COLO829 (cell line): ENCODE measurements around the gene ITIH4.
A peak's percentile ranks its signal among the peaks of the same experiment; 100 is the strongest.
"Not testable (repeated sequence)": the region's sequence is repeated elsewhere in the genome, so short reads cannot be mapped to it uniquely, and the experiment has no call there.

Source experiments
- DNase-seq: peaks from one replicate; pipeline ENCODE4 v3.0.0; 2012; ENCODE audit warnings: low spot score

The ITIH4 gene

DNA sequence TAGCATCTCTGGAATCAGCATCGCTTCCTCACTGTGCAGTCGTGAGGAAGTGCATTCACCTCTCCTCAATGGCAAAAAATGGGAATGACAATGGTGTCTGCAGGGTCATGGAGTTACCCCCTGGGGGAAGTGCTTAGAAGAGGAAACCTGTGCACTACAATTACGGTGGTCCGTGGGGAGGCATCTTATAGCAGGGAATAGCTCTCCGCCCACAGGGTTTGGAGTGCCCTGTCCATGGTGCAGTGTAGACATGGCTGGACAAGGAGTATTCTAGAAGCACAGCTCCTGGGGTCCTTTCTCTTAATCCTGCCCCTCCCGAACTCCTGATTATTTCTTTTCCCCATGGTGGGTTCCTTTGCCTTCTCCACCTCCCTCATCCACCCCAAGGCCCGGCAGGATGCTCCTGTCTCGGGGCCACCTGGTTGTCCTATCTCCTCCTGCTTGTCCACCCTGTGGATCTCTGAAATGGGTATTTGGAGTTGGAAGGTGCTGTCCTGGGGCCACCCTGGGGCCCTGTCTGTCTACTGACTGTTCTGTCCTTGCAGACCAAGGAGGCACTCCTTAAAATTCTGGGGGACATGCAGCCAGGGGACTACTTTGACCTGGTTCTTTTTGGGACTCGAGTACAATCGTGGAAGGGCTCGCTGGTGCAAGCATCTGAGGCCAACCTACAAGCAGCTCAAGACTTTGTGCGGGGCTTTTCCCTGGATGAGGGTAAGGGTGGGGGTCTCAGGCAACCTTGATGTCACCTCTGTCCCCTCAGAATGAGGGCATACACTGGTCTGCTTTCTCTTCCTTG, 47.9 kb downstream of the ITIH4 start:
- DNase-seq, result no peak

DNA sequence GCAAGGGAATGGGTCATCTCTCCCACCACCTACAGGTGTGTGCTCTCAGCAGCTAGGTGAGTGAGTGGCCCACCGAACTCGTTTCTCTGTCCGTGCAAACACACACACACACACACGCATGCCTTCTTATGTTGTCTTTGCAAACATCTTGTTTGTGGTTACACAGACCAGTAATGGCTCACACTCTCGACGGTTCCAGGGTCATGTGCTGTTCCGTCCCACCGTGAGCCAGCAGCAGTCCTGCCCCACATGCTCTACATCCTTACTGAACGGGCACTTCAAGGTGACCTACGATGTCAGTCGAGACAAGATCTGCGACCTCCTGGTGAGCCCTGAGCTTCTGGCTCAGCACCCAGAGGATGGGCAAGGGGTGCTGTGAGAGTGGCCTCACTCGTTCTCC, 48.7 kb downstream of the ITIH4 start:
- DNase-seq, result no peak

DNA sequence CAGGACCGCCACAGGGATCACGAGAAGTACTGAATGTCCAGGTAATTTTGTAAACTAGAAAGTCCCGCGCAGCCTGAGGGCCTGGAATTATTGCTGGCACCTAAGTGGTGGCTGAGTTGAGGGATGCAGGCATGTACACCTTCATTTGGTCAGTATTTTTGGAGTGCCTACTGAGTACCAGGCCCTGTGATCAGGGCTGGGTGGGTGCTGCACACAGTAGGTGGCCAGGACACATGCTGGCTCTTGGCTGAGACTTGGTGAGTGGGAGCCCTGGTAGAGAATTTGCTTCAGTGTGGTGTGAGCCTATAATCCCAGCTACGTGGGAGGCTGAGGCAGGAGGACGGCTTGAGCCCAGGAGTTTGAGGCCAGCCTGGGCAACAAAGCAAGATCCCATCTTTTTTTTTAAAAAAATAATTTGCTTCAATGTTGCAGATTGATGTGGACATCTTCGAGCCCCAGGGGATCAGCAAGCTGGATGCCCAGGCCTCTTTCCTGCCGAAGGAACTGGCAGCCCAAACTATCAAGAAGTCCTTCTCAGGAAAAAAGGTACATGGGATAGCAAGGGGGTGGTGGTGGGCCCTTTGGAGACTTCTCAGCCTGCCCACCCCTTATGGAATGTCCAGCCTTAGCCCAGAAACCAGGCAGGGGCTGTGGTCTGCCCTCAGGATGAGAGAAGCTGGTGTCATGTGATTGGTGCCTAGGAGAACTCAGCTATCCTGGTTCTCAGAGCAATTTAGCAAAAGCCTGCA, 50.5 kb downstream of the ITIH4 start:
- no peak for DNase-seq

DNA sequence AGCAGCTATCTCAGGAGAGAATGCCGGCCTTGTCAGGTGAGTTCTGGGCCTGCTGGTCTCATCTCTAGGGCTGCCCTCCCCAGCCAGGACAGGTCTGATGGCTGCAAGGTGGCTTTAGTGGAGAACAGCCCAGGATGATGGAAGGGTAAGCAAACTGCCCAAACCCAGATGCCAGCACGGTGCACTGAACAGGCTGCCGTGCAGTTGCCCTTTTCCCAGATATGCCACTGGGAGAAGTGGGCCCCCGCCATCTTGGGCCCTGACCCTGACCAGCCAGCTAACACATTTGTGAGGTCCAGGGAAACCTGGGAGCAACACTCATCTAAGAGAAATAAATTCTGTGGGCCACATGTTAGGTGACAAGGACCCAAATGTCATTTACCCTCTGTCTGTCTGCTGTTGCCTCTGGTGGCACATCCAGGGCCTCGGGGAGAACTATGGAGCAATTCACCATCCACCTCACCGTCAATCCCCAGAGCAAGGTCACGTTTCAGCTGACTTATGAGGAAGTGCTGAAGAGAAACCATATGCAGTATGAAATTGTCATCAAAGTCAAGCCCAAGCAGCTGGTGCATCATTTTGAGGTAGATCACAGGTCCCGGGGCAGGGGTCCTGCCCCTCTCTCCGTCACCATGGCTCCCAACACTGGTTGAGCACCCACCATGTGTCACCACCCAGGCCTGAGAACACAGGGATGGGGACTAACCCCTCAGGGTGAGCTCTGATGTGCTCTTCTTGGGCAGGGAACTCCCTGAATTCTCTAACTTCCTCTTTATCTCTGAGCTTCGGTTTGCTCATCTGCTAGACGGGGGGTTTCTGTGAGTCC, 51.2 kb downstream of the ITIH4 start:
- no peak for DNase-seq

DNA sequence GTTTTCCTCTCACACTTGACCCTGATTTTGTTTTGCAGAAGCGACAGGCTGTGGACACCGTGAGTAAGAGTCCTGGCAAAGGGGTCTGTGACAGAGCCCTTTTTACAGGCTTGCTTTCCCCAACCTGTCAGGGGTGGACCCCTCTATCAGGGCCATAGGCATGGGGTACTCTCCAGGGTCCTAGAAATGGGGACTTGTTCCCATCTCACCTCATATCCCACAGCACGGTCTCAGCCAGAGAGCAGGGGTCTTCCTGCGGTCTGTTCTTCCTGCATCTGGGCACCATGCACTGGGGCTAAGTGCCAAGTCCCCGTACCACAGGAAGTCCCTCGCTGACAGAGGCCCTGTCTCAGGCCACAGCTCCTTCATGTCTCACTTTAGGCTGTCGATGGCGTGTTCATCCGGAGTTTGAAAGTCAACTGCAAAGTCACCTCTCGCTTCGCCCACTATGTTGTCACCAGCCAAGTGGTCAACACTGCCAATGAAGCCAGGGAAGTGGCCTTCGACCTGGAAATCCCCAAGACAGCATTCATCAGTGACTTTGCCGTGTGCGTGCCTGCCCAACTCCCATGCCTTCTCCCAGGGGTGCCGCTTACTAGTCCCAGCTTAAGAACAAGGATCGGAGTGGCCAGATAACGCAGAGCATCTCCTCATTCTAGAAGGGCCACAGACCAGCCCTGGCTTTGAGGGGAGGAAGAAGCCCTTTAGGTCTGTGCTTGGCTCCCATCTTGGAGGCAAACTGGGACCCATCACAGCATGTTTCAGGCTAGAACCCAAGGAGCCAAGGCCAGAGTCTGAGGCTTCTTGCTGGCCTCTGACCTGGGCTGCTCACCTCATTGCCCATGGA, 52.3 kb downstream of the ITIH4 start:
- DNase-seq, result no peak

DNA sequence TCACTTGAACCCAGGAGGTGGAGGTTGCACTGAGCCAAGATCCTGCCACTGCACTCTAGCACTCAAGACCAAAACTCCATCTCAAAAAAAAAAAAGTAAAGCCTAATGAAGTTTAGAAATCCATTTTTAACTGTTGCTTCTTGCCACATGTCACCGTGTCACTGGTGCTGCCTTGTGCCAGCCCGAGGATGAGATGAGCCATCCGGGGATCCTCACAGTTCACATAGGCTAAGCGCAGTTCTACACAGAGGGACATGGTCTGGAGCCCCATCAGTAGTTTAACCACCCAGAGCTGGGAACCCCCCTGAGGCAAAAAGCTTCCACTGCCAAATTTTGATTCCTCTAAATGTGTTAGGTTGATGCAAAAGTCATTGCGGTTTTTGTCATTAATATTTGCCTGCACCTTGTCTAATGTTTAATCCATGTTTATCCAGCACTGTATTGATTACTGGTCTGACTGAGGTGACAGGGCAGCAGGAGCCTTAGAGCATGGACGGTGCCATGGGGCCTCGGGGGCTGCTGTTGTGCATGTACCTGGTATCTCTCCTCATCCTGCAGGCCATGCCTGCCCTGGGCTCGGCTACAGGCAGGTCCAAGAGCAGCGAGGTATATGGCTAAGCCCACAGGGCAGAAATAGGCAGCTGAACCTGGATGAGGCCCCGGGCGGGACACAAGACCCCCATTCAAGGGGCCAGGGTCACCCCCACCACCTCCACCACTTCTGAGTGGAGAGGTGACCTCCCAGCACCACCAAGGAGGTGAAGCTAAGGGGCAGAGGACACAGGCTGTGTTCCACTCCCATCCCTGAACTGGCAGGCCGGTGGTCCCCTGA, 53.1 kb downstream of the ITIH4 start, which contains the start of gene ITIH1:
ITIH1 (plus strand) TSS at position 473 of the 832 bp plus-strand sequence; CDS start at position 490, 17 bp downstream.
- no peak for DNase-seq

DNA sequence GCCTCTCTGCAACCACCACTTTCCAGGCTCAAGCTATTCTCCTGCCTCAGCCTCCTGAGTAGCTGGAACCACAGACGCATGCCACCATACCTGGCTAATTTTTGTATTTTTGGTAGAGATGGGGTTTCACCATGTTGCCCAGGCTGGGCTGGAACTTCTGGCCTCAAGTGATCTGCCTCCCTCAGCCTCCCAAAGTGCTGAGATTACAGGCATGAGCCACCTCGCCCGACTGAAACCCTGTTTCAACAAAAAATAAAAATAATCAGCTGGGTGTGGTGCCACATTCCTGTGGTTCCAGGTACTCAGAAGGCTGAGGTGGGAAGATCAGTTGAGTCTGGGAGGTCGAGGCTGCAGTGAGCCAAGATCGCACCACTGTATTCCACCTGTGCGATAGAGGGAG, 54.0 kb downstream of the ITIH4 start:
- DNase-seq, result not testable (repeated sequence)

DNA sequence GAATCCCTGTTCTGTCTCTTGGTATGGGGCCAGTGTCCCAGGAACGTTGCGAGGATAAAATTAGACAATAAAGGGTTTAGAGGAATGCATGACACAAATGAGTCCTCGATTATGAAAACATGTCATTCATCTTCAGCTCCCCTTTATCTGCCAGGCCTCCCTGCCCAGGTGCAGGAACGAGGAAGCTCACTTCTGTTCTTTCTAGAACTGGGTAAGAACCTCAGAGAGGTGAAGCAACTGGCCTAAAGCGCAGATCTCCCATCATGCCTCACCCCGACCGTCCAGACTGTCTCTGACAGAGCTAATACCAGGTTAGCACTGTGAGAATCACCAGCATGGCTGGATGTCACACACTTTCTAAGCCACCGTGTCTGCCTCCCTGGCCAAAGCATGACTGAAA, 54.6 kb downstream of the ITIH4 start:
- DNase-seq, result no peak

DNA sequence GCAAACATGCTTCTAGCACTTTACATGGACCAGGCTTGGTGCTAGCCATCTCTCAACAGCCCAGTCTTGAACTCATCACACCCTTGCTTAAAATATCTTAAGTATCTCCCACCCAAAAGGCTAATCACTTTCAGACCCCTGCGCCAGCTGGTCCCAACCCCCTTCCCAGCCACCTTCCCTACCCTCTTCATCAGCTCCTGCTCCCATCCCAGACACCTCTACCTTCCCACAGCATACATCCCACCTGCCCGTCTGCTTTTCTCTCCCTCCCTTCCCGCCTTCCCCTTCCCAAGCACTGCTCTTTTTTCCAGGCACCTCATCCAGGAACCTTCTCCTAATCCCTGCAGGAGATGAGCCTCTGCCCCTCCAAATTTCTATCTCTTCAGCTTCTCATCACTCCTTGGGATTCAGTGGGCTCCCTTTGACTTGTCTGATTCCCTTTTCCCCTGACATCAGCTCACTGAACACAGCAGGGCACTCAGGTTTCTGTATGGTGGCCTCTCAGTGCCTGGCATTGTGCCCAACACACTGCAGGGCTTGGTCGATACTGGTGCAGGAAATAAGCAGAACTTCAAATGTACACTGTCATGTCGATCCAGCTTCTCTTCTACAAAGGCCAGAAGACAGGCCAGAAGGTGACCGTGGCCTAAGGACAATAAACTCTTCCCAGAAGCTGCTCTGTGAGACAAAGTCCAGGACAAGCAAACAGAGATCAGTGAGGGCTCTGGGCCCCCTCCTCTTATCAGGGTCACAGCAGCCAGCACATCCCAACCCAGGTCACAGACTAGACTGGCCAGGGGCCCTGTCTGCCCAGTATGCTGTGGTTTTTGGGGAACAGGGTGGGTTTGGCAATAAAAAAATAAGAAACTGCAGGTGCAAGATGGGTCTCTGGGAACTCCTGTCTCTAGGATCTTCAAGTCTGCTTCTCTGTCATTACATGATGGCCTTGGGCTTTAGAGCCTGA, 55.3 kb downstream of the ITIH4 start:
- no peak for DNase-seq

DNA sequence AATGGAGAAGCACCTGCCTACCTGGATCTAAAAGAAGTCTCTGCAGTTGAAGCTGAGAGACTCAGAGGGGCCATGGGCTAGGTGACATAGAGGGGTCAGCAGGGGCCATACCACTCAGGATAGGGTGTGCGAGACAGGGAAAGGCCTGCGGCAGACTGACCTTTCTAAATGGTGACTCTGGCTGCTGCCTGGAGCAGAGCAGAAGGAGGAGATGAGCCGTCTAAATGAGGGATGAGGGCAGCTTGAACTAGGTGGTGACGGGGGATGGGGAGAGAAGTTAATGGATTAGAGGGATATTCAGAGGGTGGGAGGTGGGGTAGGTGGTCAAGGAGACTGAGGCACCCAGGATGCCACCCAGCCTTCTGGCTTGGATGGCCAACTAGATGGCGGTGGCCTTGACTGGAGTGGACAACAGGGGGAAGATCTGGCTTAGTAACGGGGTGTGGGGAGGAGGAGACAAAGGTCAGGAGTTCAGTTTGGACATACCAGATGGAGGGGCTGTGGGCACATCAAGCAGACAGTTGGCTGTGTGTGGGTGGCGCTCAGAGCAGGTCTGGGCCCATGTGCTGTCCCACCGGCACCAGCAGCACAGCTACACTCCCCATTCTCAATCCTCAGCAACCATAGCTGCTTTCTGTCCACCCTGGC, 56.3 kb downstream of the ITIH4 start:
- DNase-seq, result no peak

DNA sequence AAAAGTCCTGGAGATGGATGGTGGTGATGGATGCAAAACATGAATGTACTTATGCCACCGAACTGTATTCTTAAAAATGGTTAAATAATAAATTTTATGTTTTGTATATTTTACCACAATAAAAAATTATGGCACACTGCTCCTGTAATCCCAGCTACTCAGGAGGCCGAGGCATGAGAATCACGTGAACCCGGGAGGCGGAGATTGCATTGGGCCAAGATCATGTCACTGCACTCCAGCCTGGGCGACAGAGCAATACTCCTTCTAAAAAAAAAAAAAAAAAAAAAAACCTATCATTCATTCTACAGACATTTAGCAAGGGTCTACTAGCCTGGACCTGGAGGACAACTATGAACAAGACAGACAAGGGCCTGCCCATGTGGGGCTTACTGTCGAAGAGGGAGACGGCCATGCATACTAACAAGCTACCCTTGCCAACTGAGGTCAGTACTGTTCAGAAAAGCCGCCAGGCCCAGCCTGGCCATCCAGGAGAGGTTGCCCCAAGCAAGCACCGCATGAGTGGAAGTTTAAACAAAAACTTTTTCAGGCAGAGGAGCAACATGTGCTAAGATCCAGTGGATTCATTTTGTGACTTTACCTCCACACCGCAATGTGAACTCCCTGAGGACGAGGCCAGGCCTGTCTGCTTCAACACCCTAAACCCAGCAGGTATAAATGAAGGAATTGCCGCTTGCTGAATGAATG, 57.0 kb downstream of the ITIH4 start:
- DNase-seq, result no peak

DNA sequence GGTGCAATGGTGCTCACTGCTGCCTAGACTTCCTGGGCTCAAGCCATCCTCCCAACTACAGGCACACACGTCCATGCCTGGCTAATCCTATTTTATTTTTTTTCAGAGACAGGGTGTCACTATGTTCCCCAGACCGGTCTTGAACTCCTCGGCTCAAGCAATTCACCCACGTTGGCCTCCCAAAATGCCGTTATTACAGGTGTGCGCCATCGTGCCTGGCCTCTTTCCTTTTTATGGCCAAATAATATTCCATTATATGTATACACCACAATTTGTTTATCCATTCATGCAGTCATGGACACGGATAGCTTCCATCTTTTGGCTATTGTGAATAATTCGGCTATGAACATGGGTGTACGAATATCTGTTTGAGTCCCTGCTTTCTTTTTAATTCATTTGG, 58.8 kb downstream of the ITIH4 start:
- no peak for DNase-seq

DNA sequence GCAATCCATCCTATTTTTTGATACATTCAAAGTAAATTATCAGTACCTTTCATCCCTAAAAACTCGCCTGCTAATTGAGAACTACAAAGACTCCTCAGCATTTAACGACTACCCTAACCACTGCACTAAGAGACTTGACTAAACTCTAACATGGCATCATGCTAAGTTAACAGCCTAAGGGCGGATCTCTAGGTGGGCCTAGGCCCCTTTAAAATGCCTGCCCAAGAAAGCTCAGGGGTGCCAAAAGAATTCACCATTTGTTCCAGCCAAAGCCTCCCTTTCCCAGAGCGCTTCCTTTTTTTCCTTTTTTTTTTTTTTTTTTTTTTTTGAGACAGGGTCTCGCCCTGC, 59.2 kb downstream of the ITIH4 start:
- DNase-seq, result no peak

DNA sequence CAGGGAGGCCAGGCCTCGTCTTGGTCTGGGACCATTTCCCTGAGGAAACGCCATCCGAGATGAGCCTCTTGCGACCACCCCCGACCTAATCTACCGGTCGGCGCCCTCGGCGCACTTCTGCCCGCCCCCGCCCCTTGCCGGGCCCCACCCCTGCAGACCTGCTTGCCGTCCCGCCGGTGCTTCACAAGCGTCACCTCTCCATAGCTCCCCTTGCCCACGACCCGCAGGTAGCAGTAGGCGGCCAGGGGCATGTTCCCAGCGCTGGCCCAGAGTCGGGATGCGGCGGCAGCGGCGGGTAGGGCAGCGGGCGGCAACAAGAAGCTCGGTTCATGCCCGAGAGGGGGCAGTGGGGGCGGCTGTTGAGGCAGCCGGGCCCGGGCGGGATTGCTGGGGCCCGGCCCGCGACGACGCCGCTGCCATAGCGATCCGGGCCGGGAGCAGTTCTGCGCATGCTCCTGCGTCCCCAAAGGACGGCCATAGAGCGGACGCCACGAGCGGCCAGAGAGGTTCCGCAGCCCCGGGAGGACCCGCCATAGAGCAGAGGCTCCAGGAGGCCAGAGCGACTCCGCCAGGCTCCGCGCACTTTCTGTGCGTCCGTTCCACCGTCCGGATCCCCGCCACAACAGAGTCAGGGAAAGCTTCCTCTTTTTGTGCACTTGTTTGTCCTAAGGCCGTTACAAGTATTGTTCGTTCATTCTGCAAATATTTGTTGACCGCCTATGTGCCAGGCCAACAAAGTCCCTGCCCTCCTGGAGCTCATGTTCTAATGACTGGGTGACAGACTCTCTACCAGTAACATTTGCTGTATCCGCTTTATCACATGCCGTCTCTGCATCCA, 59.8 kb downstream of the ITIH4 start, which contains the start of gene NEK4:
NEK4 (minus strand) TSS at position 445 of the 838 bp plus-strand sequence; CDS start at position 251, 194 bp downstream.
- DNase-seq, result peak; percentile 94

DNA sequence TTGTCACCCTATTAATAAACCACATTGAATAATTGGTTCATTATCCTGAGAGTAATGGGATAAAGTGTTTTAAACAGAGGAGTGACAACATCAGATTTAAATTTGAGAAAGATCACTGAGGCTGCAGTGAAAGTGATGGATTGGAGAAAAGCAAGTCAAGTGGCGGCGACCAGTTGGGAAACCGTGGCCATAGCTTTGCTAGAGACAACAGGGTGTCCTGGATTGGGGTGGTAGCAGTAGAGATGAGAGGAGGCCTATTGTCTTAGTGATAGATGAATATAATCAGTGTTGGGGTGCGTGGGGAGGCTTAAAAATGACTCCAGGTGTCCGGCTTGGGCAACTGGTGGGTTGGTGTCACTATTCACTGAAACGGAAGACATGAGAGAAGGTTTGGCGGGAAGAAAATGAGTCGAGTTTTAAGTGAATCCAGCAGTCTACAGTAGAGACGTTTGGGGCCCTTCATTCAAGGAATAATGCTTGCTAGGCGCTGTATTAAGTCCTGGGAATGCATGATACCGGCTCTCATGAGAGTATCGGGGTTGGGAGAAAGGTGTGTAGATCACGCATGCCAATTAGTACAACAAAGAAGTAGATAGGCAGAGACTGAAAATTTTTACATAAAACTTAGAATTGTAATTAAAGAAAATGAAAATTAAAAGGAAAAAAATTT, 60.6 kb downstream of the ITIH4 start:
- DNase-seq, result no peak

DNA sequence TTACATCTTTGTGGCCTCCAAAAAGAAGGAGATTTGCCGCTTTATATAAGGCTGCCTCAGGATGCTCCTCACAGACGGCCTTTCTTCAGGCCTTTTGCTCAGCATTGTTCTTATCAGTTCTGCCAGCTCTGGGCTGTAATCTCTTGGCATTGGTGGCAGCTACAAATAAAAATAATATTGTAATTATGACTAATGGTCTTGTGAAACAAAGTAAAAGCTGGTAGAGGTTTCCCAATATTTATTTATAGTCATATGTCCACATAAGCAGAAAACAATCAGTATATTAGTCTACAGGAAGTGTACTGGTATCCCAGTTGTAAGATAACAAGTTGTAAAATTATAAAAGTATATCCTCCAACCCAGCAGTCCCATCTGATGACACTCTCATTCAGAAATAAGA, 67.0 kb downstream of the ITIH4 start:
- no peak for DNase-seq
